M059J (cell line): ENCODE measurements around the gene RBMS3. TPM values are rescaled to one million over a fixed set of nuclear protein-coding genes. Genes with fewer than 3 reads are reported as not detected.
"Not testable (repeated sequence)": the region's sequence is repeated elsewhere in the genome, so short reads cannot be mapped to it uniquely, and the experiment has no call there.

Experiments used
- DNase-seq: peaks from one replicate; pipeline ENCODE4 v3.0.0-alpha.2; 2012; ENCODE audit warnings: low read depth
- total RNA-seq: library from RNA; depleted of rRNA; stranded (reverse); fragments of >200 nt; shearing (Covaris generic); gene quantifications from 2 replicates; pipeline ENCODE4 v1.2.3, GENCODE V29; 2014

Gene RBMS3
- total RNA-seq, 1 experiment from 2014 or later, result 7.9 TPM

DNA sequence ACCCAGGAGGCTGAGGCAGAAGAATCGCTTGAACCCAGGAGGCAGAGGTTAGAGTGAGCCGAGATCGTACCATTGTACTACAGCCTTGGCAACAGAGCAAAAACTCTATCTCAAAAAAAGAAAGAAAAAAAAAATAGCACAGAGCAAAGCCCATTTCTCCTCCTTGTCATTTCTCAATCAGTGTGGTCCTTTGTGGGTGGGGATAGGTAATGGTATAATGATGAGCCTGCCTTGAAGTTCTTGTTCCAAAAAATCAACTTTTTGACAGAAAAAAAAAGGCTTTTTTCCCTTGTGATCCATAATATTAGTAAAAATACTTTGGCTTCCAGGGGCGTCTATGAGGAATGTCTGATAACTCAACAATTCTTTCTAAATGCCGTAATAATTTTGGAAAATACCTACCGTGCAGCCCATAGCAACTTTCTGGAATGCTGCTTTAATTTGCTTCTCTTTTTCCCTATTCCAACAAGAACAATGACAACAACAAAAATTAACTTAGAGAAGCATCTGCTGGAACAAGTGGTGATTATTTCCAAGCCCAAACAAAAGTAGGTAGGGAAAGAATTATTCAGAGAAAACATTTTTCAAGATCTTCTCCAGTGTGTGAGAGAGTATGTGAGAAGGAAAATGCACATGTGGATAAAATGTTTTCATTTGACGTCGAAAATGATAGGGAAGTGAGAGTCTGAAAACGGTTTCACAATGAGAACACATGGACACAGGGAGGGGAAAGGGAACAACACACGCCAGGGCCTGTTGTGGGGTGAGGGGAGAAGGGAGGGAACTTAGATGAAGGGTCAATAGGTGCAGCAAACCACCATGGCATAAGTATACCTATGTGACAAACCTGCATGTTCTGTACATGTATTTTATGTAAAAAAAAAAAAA is 337.8 kb downstream of the RBMS3 start:
- no peak for DNase-seq

DNA sequence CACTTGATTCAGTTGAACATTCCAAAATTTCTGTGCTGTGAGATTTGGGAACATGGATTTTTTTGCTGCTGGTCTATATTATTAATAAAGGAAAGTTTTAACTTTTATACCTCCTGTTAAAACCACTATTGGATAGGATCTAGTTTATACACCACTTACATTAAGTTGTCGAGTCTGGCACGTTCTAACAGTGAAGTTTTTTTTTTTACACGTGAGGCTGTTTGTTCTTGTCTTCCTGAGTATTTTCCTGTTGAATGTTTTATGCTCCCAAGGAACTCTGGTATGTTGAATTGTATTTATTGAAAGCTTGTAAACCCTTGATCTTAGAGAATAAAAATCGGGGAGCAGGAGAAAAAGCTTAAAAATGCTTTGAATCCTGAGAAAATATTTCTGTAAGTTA is 338.8 kb downstream of the RBMS3 start:
- no peak for DNase-seq

DNA sequence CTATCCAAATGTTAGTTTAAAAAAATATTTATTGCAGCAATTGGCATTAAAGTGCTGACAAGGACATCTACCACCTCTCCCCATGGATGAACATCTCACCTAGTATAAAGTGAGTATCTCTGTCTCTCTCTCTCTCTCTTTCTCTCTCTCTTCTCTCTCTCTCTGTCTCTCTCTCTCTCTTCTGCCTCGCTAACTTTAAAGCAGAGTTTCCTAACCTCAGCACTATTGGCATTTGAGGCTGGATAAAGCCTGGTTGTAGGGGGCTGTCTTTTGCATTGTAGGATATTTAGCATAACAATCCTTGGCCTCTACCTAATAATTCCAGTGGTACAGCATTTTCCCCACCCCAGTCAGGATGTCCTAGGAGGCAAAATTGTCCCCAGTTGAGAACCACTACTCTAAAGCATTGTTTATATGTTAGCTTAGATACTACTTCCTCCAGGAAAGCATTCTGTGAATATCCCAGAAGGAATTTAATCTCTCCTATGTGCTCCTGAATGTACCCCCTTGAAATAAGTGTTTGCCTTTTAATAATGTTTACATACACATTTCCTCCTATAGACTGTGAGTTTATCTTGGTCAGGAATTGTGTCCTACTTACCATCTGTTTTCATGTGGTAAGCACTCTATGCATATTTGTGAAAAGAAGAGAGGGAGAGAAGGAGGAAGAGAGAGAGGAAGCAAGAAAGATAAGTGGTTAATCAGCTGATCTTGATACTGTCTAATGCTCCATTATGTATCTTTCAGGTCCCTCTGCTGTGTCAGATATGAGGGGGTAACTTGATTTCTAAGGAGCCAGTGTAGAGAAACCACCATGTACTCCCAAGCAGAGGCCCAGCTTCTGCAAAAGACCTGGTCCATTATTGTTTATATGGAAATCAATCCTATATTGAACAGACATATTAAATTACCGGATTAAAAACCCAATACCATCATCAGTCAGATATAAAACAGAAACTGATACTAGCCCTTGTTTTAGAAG is 346.6 kb downstream of the RBMS3 start:
- no peak for DNase-seq

DNA sequence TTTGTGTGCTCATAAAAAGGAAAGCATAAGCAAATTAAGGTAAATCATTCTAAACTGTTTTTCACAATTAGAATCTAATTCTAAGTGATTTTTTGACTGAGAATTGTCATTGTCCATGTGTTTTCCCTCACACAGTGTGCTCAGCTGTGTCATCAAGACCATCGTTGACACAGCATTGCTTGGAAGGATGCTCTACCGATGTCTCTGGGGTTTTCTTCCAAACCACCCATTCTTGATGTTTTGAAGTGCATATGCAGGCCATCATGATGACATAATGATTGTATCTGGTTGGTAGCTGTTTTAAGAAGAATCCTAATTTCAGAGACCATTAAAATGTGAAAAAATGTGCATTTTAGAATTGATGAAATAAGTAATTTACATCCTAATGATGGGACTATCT is 347.9 kb downstream of the RBMS3 start:
- no peak for DNase-seq

DNA sequence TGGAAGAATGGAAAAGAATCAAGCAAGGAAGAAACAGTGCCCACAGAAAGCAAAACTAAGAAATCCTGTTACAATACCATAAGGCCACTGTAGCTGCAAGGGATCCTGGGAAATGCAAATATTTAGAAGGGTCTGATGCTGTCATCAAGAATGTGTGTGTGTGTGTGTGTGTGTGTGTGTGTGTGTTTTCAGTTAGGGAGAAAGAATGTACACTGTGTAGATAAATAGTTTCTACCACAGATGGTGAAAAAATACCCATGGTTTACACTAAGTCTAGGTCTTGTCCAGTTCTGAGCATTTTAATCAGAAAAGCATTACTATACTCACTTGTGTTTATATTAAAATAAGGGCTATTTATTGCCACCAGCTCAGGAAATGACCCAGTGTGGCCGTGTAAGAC is 355.0 kb downstream of the RBMS3 start:
- DNase-seq, result peak; percentile 32

DNA sequence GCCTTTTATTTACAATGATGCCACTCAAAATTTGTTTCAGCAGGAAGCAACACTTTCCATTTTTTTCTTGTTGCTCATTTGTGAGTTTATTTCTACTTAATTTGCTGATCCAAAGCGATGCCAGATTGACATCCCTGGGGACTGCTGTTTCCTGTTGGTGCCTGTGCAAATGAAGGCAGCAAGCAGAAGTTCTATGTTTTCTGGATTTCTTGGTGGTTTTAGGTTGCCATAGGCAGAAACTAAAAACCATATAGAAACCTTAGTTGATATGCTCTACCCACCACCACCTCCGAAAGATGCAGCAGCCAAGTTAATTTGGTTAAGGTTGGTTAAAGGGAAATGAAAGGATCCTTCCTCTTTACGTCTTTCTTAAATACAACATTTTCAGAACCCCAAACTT is 356.2 kb downstream of the RBMS3 start:
- DNase-seq, result no peak

DNA sequence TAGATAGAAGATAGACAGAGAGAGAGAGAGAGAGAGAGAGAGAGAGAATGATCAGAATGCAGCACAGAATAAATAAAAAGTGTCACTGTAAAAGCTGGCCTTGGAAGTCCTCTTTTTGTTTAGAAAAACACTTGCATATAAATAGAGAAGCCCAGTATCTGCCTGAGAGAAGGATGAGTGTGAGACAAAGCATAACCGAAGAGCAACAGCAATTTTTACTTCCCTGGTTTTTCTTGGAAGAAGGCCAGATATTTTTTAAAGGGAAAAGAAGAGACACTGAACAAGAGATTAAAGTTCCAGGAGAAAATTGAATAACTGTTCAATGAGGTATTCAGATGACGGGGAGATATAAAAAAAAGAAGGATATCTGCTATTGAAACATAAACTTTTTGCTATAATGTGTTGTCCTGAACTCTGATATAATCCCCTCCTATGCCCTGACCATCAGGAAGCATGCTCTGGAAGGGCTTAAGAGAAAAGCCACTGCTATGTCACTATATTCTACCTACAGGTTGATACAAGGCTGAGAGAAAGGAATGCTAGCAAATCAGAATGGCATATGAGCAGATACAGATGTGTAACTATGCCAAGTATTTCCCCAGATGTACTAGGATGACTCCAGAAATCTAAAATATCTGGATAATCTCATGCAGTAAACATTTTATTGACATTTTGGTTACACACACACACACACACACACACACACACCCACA is 358.9 kb downstream of the RBMS3 start:
- DNase-seq, result no peak

DNA sequence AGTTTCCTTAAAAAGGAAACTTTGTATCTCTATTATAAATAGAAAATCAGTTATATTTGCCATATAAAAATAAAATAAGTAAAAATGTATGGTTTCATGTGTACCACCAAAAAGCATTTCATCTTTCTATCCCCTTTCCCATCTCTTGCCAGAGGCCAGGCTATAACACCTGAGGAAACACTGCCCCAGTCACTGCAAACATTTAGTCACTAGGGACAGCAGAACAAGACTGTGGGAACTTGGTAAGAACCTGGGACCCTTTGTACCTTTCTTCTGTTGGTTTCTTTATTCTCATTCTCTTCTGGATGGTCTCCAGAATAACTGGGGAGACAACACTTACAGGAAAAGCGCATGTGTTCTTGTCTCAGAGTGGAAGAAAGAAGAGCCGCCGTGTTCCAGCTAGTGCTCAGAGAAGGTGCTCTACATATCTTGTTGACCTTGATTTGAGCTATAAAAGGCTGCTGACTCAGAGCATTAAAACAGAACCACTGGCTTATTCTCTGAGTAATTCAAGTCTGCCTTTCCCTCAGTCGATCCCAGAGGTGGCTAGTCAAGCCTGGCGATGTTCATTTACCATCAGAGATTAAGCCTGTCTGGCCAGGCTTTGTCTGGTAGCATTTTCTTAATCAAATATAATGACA is 361.6 kb downstream of the RBMS3 start:
- DNase-seq, result peak; percentile 74

DNA sequence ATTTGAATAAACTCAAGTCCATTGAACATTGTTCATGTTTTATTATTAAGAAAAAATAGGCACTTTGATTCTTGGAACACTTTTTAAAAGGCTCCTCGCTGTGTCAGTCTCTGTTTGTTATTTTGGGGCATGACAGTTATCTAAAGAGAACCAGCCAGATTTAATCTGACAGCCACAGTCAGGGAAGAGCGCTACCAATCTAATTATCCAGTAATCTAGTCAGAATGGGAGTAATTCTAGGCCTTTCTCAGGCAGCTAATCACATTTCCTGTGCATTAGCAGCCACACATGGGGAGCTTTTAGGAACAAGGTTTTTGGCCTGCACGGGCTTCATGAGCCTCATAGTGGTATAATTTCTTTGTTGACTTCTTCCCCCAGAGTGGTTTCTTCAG is 362.2 kb downstream of the RBMS3 start:
- DNase-seq, result no peak

DNA sequence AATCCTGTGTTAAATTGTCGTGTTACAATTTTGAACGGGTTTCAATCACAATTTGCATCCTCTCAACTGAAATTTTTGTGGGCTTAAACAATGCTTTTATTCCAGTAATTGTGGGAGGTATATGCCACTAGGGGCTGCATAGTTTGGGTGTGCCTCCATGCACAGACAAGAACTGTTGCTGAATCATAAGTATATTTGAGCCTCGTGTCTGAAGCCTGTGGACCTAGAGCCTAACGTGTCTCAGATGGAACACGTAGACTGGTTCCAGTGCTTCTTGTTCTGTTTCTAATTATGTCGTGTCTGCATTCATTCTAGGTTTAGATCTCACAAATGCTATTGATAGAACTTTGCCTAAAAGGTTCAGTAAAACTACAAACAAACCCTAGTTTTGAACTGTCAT is 363.4 kb downstream of the RBMS3 start:
- DNase-seq, result no peak

DNA sequence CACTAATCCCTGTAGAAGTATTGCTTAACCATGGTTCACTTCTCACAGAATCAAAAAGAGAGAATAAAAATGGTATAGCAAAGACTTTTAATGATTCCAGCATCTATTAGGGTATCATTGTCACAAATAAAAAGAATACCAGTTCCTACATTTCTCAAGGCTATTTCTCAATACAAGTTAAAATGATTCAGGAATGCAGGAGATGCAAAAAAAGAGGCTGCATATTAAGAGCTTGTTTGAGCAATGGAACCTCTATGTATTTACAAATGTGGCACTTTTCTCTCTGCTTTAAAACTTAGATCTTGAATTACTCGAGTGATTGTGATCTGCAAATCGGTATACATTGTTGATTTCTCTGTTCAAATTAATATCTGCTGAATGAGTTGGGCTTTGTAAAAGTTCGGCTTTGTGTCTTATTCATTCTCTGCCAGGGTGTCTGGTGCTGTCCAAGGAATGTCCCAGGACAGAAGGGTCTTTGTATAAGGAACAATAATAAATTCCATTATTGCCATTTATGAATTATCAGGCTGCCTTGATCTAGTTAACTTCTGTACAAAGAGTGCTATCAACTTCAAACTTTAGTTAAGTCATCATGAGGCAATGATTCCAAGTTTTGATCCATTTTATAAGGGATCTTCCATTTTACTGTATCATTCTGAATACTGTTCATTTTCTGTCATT is 364.2 kb downstream of the RBMS3 start:
- DNase-seq, result no peak

DNA sequence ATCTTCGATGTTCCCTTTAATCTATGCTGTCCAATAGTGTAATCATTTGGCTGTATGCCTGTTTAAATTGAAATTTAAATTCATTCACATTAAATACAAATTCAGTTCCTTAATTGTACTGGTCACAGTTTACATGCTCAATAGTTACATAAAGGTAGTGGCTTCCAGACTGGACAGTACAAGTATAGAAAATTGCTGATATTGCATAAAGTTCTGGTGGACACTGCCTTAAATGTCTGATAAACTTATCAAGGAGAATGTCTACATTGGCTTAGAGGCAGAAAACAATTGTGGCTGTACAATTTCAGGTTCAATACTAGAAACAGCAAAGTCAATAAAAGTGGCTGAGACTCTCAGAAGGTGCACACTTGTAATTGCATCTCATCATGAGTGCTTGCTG is 365.2 kb downstream of the RBMS3 start:
- no peak for DNase-seq

DNA sequence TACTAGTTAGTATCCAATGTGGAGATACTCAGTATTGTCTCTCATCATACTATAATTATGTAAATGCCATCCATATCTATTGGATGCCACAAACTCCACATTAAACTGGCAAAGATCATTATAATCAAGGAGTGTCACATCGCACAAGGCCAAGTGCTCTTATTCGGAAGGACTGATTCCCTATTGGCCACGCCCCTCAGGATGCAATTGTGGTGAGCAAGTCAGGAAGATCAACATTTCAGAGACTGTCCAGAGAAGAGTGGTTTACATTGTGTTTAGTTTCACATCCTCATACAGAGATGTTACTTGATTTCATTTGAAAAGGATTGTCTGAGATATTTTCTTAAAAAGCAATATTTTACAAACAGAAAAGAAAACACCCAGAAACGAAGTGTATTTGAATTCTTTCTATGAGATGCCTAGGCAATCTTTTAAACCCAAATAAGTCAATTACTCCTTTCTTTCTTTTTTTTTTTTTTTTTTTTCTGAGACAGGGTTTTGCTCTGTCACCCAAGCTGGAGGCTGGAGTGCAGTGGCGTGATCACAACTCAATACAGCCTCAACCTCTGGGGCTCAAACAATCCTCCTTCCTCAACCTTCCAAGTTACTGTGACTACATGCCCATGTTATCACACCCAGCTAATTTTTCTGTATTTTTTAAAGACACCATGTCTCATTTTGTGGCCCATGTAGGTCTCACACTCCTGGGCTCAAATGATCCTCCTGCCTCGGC is 369.1 kb downstream of the RBMS3 start:
- peak; percentile 8 for DNase-seq

DNA sequence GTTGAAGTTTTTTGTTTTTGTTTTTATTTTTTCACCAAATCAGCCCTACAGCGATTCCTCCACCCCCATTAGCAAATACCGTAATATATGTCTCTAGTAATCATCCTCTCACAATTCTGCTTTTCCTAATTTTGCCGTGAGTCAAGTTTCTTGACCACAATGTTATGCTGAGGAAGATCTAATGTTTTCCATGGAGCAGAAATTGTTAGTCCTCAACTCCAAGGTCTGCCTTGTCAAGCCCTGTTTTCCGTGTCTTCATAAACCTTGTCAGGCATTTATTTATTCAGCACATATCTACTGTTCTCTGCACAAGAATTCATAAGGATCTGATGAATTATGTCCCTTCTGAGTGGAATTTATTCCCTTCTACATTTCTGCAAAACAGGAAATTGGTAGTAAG is 372.8 kb downstream of the RBMS3 start:
- DNase-seq, result no peak

DNA sequence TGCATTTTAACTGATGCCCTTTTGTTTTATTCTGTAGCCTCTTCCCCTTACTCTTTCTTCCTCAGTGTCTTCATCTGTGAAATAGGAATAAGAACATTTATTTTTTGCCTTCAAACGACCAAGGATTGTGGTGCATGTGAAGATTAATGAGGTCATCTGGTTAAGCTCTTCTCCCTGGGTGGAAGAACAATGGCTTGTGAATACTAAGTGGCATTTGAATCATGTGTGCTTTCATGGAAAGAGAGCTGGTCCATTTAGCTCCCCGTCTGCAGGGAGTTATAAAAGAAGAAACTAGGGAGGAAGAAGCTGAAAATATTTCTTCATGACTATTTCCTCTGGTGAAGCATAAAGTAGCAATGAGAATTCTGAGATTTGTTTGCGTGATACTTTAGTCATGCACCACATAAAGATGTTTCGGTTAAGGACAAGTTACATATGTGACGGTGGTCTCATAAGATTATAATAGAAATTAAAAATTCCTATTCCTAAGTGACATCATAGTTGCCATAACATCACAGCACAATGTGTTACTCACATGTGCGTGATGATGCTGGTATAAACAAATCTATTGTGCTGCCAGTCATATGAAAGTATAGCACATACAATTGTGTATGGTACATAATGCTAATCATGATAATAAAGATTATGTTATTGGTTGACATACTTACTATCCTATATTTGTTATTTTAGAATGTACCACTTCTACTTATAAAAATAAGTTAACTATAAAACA is 374.3 kb downstream of the RBMS3 start:
- DNase-seq, result no peak

DNA sequence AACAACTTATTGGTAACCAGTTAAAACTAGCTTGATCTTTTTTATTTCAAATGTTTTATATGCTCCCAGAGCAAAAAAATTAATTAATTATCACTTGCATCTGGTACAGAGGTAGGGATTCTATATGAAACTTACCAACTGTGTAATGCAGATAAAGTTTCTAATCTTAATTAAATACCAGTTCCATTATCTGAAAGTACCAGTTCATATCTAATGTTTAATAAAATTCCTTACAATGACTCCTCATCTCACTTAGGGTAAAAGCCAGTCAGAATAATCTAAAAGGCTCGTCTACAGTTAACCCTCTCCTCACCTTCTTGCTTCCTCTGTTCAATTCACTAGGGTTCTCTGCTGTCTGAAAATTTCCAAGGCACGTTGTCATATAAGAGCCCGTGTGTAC is 384.8 kb downstream of the RBMS3 start:
- DNase-seq, result no peak

DNA sequence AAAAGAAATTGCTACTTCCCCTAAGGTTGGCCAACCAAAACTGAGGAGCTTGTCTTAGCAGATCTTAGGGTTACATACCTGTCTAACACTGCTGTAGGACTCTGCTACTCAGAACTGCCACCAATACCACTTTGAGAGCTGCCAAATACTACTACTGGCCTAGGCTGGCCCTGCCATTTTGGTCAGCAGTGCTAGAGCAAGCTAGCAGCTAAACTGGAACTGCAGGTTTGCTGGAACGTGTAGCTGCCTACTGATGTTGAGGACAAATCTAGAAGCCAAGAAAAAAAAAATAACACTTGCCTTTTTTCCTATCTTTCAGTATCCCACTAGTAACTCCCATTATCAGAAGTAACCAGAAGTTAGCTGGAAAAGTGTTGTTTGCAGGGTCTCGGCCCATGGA is 387.4 kb downstream of the RBMS3 start:
- DNase-seq, result no peak

DNA sequence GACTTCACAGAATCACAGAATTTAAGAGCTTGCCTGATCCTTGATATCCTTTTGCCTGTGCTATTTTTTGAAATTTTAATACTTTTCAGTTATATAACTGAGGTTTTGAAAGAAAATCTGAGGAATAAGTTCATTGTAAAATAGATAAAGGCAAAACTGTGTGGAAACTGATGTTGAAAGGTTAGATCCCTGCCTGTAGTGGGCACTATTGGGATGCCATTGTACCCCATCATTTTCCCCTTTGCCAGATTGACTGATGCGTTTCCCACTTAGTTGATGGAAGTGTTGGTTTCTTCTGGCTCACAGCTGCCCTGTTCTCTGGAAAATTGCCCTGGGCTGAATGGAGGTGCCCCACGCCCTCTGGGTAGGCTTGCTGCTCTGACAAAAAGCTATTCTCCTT is 387.9 kb downstream of the RBMS3 start:
- DNase-seq, result peak; percentile 4

DNA sequence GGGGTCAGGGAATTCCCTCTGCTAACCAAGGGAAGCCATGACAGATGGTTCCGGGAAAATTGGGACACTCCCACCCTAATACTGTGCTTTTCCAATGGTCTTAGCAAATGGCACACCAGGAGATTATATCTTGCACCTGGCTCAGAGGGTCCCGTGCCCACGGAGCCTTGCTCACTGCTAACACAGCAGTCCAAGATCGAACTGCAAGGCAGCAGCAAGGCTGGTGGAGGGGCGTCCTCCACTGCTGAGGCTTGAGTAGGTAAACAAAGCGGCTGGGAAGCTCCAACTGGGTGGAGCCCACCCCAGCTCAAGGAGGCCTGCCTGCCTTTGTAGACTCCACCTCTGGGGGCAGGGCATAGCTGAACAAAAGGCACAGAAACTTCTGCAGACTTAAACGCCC is 389.6 kb downstream of the RBMS3 start:
- DNase-seq, result not testable (repeated sequence)

DNA sequence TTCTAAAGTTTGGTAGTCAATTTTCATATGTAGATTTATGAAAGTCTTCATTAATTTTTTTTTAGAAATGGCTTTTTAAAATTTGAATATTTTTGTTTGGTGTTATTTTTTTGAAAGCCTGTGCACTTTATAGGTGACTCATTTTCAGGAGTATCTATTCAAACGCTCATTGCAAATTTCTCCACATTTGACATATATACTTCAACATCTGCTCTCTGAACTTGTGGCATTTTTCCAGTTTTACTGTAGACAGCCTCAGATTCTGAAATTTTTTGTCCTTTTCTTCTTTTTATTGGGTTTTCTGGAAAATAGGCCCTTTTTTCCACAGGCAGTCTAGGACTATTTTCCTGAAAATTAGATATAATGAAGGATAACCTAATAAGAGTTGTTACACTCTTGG is 396.6 kb downstream of the RBMS3 start:
- DNase-seq, result no peak
